IMR-90 (cell line): ENCODE measurements around the gene CLIC3. TPM values are rescaled to one million over a fixed set of nuclear protein-coding genes. Genes with fewer than 3 reads are reported as not detected.

Experiments
- ATAC-seq: fragments of 200-7000 bp; cut with Tn5 transposase; 2 replicates; pipeline ENCODE4 v1.9.1; 2020; ENCODE audit warnings: low read depth, mild to moderate bottlenecking, moderate library complexity
- BruUV-seq: library from RNA; stranded (reverse); fragments of 400-500 nt; replicated peaks from 2 replicates; lab custom pipeline; 2021; lab: Mats Ljungman, UMichigan
- CTCF ChIA-PET: fragments of 300-600 bp; formaldehyde crosslinking; extraction: SDS; loops from one replicate; lab custom pipeline; 2021; ENCODE audit warnings: antibody characterized with exemption; lab: Yijun Ruan, JAX
- POLR2A ChIA-PET: fragments of 300-600 bp; sonication (Branson Sonifier 250); formaldehyde crosslinking; loops from one replicate; lab custom pipeline; 2022; ENCODE audit warnings: antibody characterized with exemption; ENCODE audit not compliant: unreplicated experiment; lab: Charles Lee
- DNase-seq: peaks from one replicate; pipeline ENCODE4 v3.0.0; 2013
- H2AFZ ChIP-seq: replicated peaks from 2 replicates; pipeline ENCODE3; 2013; ENCODE audit warnings: low read length, mild to moderate bottlenecking; ENCODE audit not compliant: poor library complexity
- H2AK5ac ChIP-seq: 2 replicates; pipeline ENCODE4 v1.6.1; 2013; ENCODE audit warnings: low read depth, low read length, inconsistent platforms
- H2AK9ac ChIP-seq: replicated peaks from 2 replicates; pipeline ENCODE3; 2013; ENCODE audit warnings: mild to moderate bottlenecking, low read depth, low read length, moderate library complexity; ENCODE audit not compliant: poor library complexity
- H2BK120ac ChIP-seq: 2 replicates; pipeline ENCODE4 v1.6.1; 2013; ENCODE audit warnings: low read depth, low read length, inconsistent platforms
- H2BK15ac ChIP-seq: 3 replicates; pipeline ENCODE4 v1.6.1; 2013; ENCODE audit warnings: low read depth, low read length, inconsistent platforms
- H2BK20ac ChIP-seq: 2 replicates; pipeline ENCODE4 v1.6.1; 2013; ENCODE audit warnings: low read depth, mild to moderate bottlenecking, inconsistent platforms, low read length, moderate library complexity
- H2BK5ac ChIP-seq: 2 replicates; pipeline ENCODE4 v1.6.1; 2013; ENCODE audit warnings: mild to moderate bottlenecking, low read depth, low read length, inconsistent platforms; ENCODE audit not compliant: poor library complexity, severe bottlenecking
- H3K14ac ChIP-seq: replicated peaks from 2 replicates; pipeline ENCODE4 v1.6.1; 2013; ENCODE audit warnings: low read depth, low read length, inconsistent platforms
- H3K18ac ChIP-seq: 2 replicates; pipeline ENCODE4 v1.6.1; 2013; ENCODE audit warnings: low read depth, low read length, control low read depth
- H3K23ac ChIP-seq: 2 replicates; pipeline ENCODE4 v1.6.1; 2013; ENCODE audit warnings: low read depth, low read length, inconsistent platforms
- H3K27ac ChIP-seq: 2 replicates; pipeline ENCODE4 v1.5.1; 2013; ENCODE audit warnings: mild to moderate bottlenecking, control low read depth, low read length; ENCODE audit not compliant: insufficient read depth
- H3K27me3 ChIP-seq: 2 replicates; pipeline ENCODE4 v1.6.1; 2013; ENCODE audit warnings: low read length; ENCODE audit not compliant: control insufficient read depth, insufficient read depth
- H3K36me3 ChIP-seq: 2 replicates; pipeline ENCODE4 v1.6.1; 2013; ENCODE audit warnings: low read length, mixed read lengths; ENCODE audit not compliant: control insufficient read depth, insufficient read depth
- H3K4ac ChIP-seq: 2 replicates; pipeline ENCODE4 v1.6.1; 2013; ENCODE audit warnings: low read depth, low read length, inconsistent platforms
- H3K4me1 ChIP-seq: 2 replicates; pipeline ENCODE4 v1.6.1; 2013; ENCODE audit warnings: low read length, mixed read lengths; ENCODE audit not compliant: control insufficient read depth, insufficient read depth
- H3K4me2 ChIP-seq: 2 replicates; pipeline ENCODE4 v1.6.1; 2013; ENCODE audit warnings: low read depth, mild to moderate bottlenecking, control low read depth, low read length, moderate library complexity
- H3K4me3 ChIP-seq: 2 replicates; pipeline ENCODE4 v1.5.1; 2013; ENCODE audit warnings: low read depth, mild to moderate bottlenecking, control low read depth, low read length, moderate library complexity; ENCODE audit not compliant: insufficient read depth
- H3K56ac ChIP-seq: 2 replicates; pipeline ENCODE4 v1.6.1; 2013; ENCODE audit warnings: low read length, inconsistent platforms; ENCODE audit not compliant: insufficient read depth; ENCODE audit errors: extremely low read depth
- H3K79me1 ChIP-seq, 2 experiments: 2 replicates each; pipeline ENCODE4 v1.6.1; 2013; ENCODE audit warnings: low read length in 2 of 2, inconsistent platforms in 1 of 2, low read depth in 1 of 2
- H3K9ac ChIP-seq: 2 replicates; pipeline ENCODE4 v1.6.1; 2013; ENCODE audit warnings: low read depth, low read length, control low read depth
- H3K9me1 ChIP-seq: 2 replicates; pipeline ENCODE4 v1.6.1; 2013; ENCODE audit warnings: low read length, inconsistent platforms; ENCODE audit not compliant: insufficient read depth
- H3K9me3 ChIP-seq: 2 replicates; pipeline ENCODE4 v1.6.1; 2013; ENCODE audit warnings: low read length; ENCODE audit not compliant: control insufficient read depth, insufficient read depth
- H4K20me1 ChIP-seq: 2 replicates; pipeline ENCODE4 v1.6.1; 2013; ENCODE audit warnings: low read length, inconsistent platforms; ENCODE audit not compliant: insufficient read depth
- H4K5ac ChIP-seq: 2 replicates; pipeline ENCODE4 v1.6.1; 2013; ENCODE audit warnings: mild to moderate bottlenecking, low read depth, low read length, control low read depth
- H4K8ac ChIP-seq, 2 experiments: 2 replicates each; pipeline ENCODE4 v1.6.1; 2013; ENCODE audit warnings: low read depth in 2 of 2, low read length in 2 of 2, control low read depth in 1 of 2, inconsistent platforms in 1 of 2
- H4K91ac ChIP-seq: 2 replicates; pipeline ENCODE4 v1.6.1; 2013; ENCODE audit warnings: low read depth, low read length, inconsistent platforms; ENCODE audit not compliant: insufficient read depth
- BHLHE40 ChIP-seq: fragments of 150-350 bp; IDR thresholded peaks from 2 replicates; pipeline ENCODE4 v1.6.1; 2016; ENCODE audit warnings: mild to moderate bottlenecking, low read depth, low read length
- CEBPB ChIP-seq: IDR thresholded peaks from 2 replicates; pipeline ENCODE4 v1.6.1; 2012; ENCODE audit warnings: low read depth, low read length, improper control_type of control experiment
- CHD1 ChIP-seq: IDR thresholded peaks from 2 replicates; pipeline ENCODE4 v1.6.1; 2012; ENCODE audit warnings: low read depth, low read length, improper control_type of control experiment
- FOS ChIP-seq: fragments of 150-350 bp; IDR thresholded peaks from 2 replicates; pipeline ENCODE4 v1.6.1; 2016; ENCODE audit warnings: low read depth, low read length
- MAFK ChIP-seq: IDR thresholded peaks from 2 replicates; pipeline ENCODE4 v1.6.1; 2012; ENCODE audit warnings: low read depth, low read length, improper control_type of control experiment
- MAZ ChIP-seq: IDR thresholded peaks from 2 replicates; pipeline ENCODE4 v1.6.1; 2012; ENCODE audit warnings: low read depth, mild to moderate bottlenecking, low read length, improper control_type of control experiment, moderate library complexity, borderline replicate concordance
- MXI1 ChIP-seq: IDR thresholded peaks from 2 replicates; pipeline ENCODE4 v1.6.1; 2012; ENCODE audit warnings: low read depth, mild to moderate bottlenecking, low read length, moderate library complexity, borderline replicate concordance
- NFE2L2 ChIP-seq: fragments of 150-350 bp; IDR thresholded peaks from 2 replicates; pipeline ENCODE4 v1.6.1; 2016; ENCODE audit warnings: low read depth, mild to moderate bottlenecking, low read length
- POLR2A ChIP-seq: IDR thresholded peaks from 2 replicates; pipeline ENCODE4 v1.6.1; 2012; ENCODE audit warnings: mild to moderate bottlenecking, low read depth, low read length
- RAD21 ChIP-seq: IDR thresholded peaks from 2 replicates; pipeline ENCODE4 v1.6.1; 2012; ENCODE audit warnings: low read length, improper control_type of control experiment
- RCOR1 ChIP-seq: IDR thresholded peaks from 2 replicates; pipeline ENCODE4 v1.6.1; 2012; ENCODE audit warnings: mild to moderate bottlenecking, low read length, improper control_type of control experiment; ENCODE audit not compliant: insufficient replicate concordance
- RFX5 ChIP-seq: IDR thresholded peaks from 2 replicates; pipeline ENCODE4 v1.8.0; 2012; ENCODE audit warnings: low read depth, mild to moderate bottlenecking, low read length, moderate library complexity
- SMC3 ChIP-seq: fragments of 150-350 bp; IDR thresholded peaks from 2 replicates; pipeline ENCODE4 v1.6.1; 2016; ENCODE audit warnings: low read depth, mild to moderate bottlenecking, antibody characterized with exemption, low read length, moderate library complexity
- WGBS, 2 experiments: methylation state at CpG; one replicate each; pipeline versions ENCODE4 v1.1.5 to v1.1.7; 2013; ENCODE audit warnings: missing lambda C conversion rate in 2 of 2; ENCODE audit not compliant: insufficient read length in 1 of 2; ENCODE audit errors: extremely low coverage in 2 of 2; 5-methylcytosine and 5-hydroxymethylcytosine counted together
- dilution Hi-C: fragments of 300-500 bp; cut with HindIII; formaldehyde crosslinking; loops from one replicate; pipeline ENCODE4 v1.14.3; 2018; ENCODE audit warnings: low sequenced_read_pairs; ENCODE audit not compliant: unreplicated experiment
- in situ Hi-C: fragments of 300-500 bp; cut with MboI; formaldehyde crosslinking; loops from 3 replicates; pipeline ENCODE4 v1.14.3; 2019; ENCODE audit warnings: low sequenced_read_pairs, inconsistent platforms, mixed read lengths
- intact Hi-C: fragments of 100-400 bp; cut with micrococcal nuclease; formaldehyde crosslinking; loops from 2 replicates; pipeline ENCODE4 v1.10.0; 2022
- polyA plus RNA-seq, 3 experiments: library from polyadenylated mRNA; depleted of rRNA; stranded (reverse); fragments of >200 nt; gene quantifications; 2 replicates each; pipeline ENCODE4 v1.2.3, GENCODE V29; 2012; ENCODE audit warnings: low replicate concordance in 1 of 3
- total RNA-seq: library from RNA; depleted of rRNA; stranded (reverse); fragments of >200 nt; gene quantifications from 2 replicates; pipeline ENCODE4 v1.2.3, GENCODE V29; 2012
- TF ChIP-seq, protein P1 (sequence below): fragments of 150-350 bp; IDR thresholded peaks from 2 replicates; pipeline ENCODE4 v1.6.1; 2017; ENCODE audit warnings: mild to moderate bottlenecking, antibody characterized with exemption, low read length, low read depth
- TF ChIP-seq, protein P2 (sequence below): fragments of 150-350 bp; IDR thresholded peaks from 2 replicates; pipeline ENCODE4 v1.6.1; 2016; ENCODE audit warnings: low read depth, mild to moderate bottlenecking, low read length, moderate library complexity, borderline replicate concordance
- TF ChIP-seq, protein P3 (sequence below): conservative IDR thresholded peaks from 2 replicates; pipeline ENCODE4 v1.5.1; 2012; ENCODE audit warnings: mild to moderate bottlenecking, low read depth, low read length, improper control_type of control experiment

Gene CLIC3
- total and polyA plus RNA-seq, 2 of the 4 experiments (the other 2 are of a cell fraction): 0.18 to 1.7 TPM

DNA sequence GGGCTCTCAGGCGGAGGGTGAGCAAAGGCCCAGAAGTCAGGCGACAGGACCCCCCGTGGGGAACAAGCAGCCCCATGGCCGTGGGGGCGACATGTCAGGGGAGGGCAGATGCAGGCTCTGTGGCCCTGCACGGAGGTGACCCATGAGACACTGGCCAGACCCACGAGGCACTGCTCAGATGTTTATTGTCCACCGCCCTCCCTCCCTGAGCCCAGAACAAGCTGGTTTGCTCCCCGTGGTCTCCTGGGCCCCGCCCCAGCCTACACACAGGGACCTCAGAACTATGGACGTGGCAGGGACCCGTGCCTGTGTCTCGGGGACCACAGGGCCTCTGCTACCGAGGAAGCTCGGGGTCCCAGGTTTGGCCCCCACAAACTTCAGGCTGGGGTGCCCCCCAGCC is 33.6 kb upstream of the CLIC3 start:
- 46% methylated on average over 6 of the region's 15 CpGs; no CpG with 5 or more reads in 1 of the 2 experiments for WGBS, 2 experiments
- Histone ChIP-seq H2AFZ (peak overlapping the region; percentile 11), H3K79me1 (peaks cover 0 to 7% of the 10 kb centered on the region in 2 experiments; a peak in 2 of 4 replicates), H3K18ac (no peak overlapping the region), H4K20me1 (no peaks in the 10 kb centered on the region; the same call in 1 of the 2 replicates), H4K8ac (no peak overlapping the region), H2AK5ac (no peak overlapping the region), H2AK9ac (peak overlapping the region; percentile 65), H3K4me2 (no peak overlapping the region), H3K4me3 (no peak overlapping the region), H3K9me3 (no peaks in the 10 kb centered on the region), H2BK15ac (no peak overlapping the region), H3K14ac (no peak overlapping the region), H3K4ac (no peak overlapping the region), H3K36me3 (no peaks in the 10 kb centered on the region), H4K91ac (no peak overlapping the region), H3K4me1 (peaks cover 5% of the 10 kb centered on the region), H3K27ac (no peak overlapping the region), H4K5ac (no peak overlapping the region), H3K27me3 (peaks cover 2% of the 10 kb centered on the region; the same call in 1 of the 2 replicates), H3K23ac (no peak overlapping the region), H2BK20ac (no peak overlapping the region), H3K9ac (no peak overlapping the region), H2BK5ac (no peak overlapping the region), H2BK120ac (no peak overlapping the region), H3K56ac (no peak overlapping the region), H3K9me1 (peaks cover 4% of the 10 kb centered on the region; the same call in 1 of the 2 replicates)
- TF ChIP-seq BHLHE40 (no peak), CEBPB (no peak), RCOR1 (no peak), CHD1 (no peak), NFE2L2 (no peak), SMC3 (no peak), RAD21 (no peak), MXI1 (no peak), RFX5 (no peak), POLR2A (no peak), MAFK (no peak), MAZ (no peak), FOS (no peak)
- TF ChIP-seq, protein P1, sequence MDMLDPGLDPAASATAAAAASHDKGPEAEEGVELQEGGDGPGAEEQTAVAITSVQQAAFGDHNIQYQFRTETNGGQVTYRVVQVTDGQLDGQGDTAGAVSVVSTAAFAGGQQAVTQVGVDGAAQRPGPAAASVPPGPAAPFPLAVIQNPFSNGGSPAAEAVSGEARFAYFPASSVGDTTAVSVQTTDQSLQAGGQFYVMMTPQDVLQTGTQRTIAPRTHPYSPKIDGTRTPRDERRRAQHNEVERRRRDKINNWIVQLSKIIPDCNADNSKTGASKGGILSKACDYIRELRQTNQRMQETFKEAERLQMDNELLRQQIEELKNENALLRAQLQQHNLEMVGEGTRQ: no peak
- TF ChIP-seq, protein P2, sequence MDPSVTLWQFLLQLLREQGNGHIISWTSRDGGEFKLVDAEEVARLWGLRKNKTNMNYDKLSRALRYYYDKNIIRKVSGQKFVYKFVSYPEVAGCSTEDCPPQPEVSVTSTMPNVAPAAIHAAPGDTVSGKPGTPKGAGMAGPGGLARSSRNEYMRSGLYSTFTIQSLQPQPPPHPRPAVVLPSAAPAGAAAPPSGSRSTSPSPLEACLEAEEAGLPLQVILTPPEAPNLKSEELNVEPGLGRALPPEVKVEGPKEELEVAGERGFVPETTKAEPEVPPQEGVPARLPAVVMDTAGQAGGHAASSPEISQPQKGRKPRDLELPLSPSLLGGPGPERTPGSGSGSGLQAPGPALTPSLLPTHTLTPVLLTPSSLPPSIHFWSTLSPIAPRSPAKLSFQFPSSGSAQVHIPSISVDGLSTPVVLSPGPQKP: no peak
- TF ChIP-seq, protein P3, sequence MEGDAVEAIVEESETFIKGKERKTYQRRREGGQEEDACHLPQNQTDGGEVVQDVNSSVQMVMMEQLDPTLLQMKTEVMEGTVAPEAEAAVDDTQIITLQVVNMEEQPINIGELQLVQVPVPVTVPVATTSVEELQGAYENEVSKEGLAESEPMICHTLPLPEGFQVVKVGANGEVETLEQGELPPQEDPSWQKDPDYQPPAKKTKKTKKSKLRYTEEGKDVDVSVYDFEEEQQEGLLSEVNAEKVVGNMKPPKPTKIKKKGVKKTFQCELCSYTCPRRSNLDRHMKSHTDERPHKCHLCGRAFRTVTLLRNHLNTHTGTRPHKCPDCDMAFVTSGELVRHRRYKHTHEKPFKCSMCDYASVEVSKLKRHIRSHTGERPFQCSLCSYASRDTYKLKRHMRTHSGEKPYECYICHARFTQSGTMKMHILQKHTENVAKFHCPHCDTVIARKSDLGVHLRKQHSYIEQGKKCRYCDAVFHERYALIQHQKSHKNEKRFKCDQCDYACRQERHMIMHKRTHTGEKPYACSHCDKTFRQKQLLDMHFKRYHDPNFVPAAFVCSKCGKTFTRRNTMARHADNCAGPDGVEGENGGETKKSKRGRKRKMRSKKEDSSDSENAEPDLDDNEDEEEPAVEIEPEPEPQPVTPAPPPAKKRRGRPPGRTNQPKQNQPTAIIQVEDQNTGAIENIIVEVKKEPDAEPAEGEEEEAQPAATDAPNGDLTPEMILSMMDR: no peak
- BruUV-seq: no TSS peak
- dilution Hi-C loops (no loop called here), in situ Hi-C loops (loop anchor here (10.0 kb wide), 1 partner anchor 245 kb away; no protein-coding TSS in a partner anchor), intact Hi-C loops (no loop called here)
- ChIA-PET CTCF (interaction anchor here (0.5 to 1.4 kb wide), 9 partner anchors 16 to 187 kb away, joined by 3 to 9 read pairs (median 4); partner anchors contain the start of genes AJM1, NPDC1, PAXX and SAPCD2), POLR2A (no interaction called here)
- ATAC-seq: no peak
- no peak for DNase-seq
